Inferior parietal cortex (tissue), 1 donor: Measurements from ENCODE around the gene IRF6.
"Not testable (repeated sequence)": the region's sequence is repeated elsewhere in the genome, so short reads cannot be mapped to it uniquely, and the experiment has no call there.

Experiments
- DNase-seq: peaks from one replicate; pipeline ENCODE4 v3.0.0-alpha.2; 2016; ENCODE audit errors: extremely low spot score

The IRF6 gene

GRCh38 chr1:209823143-209824041 lies 17.4 kb upstream of the IRF6 start:
- peak; percentile 84 for DNase-seq

- no peak for DNase-seq
Measured at GRCh38 chr1:209822706-209823105, 16.8 kb upstream of the IRF6 start.

GRCh38 chr1:209820986-209821385 lies 15.0 kb upstream of the IRF6 start:
- no peak for DNase-seq

GRCh38 chr1:209819058-209819457 lies 13.1 kb upstream of the IRF6 start:
- DNase-seq: no peak

DNA sequence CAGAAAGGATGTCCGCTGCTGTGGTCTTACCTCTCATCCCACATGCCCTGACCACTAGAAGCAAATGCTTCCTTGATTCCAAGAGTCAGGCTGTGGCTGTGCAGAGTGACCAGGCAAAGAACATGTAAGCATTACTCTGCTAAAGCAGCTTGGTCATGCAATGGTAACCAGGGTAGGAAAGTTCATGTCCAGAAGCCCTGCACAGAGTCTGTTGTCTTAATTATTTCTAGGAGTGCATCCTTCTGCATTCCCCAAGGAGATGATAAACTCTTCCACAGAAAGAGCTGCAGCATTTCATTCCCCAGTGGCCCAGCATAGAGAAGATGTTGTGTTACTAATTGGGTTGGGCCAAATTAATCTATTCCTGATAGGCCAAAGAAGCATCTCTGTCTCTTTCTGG lies 11.7 kb upstream of the IRF6 start:
- no peak for DNase-seq

DNA sequence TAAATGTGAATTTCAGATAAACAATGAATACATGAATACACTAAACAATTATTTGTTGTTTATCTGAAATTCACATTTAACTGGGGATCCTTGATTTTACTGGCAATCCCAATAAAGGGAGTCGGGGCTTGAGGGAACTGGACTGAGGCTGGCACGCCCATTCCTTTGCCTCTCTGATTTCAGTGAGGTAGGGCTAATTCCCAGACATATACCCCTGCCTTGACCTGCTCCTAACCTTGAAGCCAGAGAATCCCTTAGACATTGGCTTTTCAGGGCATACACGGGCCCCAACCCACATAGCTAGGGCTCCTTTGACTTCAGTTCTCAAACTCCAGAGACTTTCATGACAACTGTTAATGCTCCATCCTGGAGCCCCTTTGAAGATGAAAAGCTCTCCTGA lies 11.0 kb upstream of the IRF6 start:
- DNase-seq: no peak

GRCh38 chr1:209815931-209816341 lies 10.0 kb upstream of the IRF6 start:
- no peak for DNase-seq

DNA sequence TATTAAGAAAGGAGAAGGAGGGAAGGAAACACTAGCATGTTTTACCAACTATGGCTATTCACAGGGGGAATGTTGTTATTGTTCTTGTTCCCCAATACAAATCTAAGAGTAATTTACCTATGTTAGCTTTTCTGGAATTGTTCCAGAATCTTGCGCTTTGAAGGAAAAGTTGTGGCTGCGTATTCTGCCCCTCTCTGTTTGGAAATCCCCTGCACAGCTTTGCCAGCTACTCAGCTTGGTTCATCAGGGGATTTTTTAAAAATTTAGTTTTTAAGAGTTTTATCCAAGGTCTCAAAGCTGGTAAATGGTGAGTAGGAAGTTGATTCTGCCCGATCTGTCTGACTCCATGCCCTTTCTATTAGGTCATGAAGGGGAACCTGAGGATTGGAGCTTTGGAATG lies 9.5 kb upstream of the IRF6 start:
- DNase-seq: no peak

DNA sequence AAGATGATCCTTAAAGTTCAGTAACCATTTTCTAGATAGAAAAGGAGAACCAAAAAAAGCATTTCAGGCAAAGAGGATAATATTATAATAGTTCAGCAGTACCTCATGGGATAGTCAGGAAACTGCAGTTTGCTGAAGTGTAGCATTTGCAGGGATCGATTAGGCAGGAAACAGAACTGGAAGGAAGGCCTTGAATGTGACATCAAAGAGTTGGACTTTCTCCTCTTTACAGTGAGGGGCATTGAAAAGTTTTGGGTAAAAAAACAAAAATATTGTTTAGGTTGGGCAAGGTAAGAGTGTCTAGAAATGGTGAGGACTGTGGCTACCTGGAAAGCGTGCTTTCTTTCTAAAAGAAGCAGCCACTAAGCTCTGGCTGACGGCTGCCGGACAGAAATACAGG lies 8.0 kb upstream of the IRF6 start:
- no peak for DNase-seq

DNA sequence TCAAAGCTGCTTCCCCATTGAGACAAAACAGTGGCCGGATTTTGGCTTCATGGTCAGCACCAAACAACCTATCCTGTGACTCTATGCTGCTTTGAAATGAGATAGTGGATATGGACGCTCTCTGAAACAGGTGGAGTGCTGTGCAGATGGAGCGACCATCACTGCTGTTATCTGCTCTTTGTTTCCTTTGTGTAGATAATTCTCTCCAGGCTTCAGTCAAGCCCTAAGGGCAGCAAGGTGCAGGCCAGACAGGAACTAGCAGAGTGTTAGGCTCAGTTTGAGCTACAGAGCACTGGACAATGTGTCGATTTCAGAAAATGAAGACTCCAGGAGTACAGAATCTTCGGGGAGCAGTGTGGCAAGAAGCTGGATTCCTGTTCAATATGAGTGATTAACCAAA lies 4.8 kb upstream of the IRF6 start:
- DNase-seq: no peak

- DNase-seq: no peak
Measured at GRCh38 chr1:209809611-209810010, 3.7 kb upstream of the IRF6 start.

- DNase-seq: peak; percentile 33
Measured at GRCh38 chr1:209808059-209808581, 2.2 kb upstream of the IRF6 start.

GRCh38 chr1:209807509-209807908 lies 1.6 kb upstream of the IRF6 start:
- no peak for DNase-seq

- DNase-seq: no peak
Measured at GRCh38 chr1:209805341-209805781, 581 bp downstream of the IRF6 start.

- no peak for DNase-seq
Measured at GRCh38 chr1:209803568-209803967, 2.4 kb downstream of the IRF6 start.

GRCh38 chr1:209802780-209803152 lies 3.2 kb downstream of the IRF6 start:
- no peak for DNase-seq

- DNase-seq: no peak
Measured at GRCh38 chr1:209802117-209802779, 3.7 kb downstream of the IRF6 start.

- no peak for DNase-seq
Measured at GRCh38 chr1:209800984-209801834, 4.7 kb downstream of the IRF6 start.

DNA sequence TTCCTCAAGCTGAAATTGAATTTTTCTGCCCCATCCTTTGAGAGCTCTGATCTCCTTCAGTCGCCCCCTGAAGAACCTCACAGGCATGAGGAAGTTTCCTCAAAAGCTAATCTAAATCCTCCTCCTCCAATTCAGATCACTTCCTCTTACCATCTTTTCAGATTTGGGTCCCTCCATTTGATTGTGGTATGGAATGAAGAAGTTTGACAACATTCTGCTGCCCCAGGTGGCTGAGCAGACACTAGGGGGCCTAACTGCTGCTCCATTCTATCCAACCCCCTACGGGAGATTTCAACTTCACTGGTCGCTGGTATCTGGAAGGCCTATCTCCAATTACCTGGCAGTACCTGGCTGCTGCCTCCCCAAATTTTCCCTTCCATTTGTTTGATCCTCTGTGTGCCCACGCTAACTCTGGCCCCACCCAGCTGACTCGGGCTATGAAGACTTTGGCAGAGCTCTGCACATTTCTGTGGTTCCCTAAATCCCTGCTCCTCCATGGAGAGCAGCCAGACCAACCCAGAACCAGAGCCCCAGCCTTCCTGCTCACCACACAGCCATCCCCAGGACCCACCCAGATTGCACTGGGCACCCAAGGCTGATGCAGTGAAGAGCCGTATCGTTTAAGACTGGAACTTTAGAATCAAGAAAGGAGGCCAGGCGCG lies 7.8 kb downstream of the IRF6 start:
- no peak for DNase-seq

DNA sequence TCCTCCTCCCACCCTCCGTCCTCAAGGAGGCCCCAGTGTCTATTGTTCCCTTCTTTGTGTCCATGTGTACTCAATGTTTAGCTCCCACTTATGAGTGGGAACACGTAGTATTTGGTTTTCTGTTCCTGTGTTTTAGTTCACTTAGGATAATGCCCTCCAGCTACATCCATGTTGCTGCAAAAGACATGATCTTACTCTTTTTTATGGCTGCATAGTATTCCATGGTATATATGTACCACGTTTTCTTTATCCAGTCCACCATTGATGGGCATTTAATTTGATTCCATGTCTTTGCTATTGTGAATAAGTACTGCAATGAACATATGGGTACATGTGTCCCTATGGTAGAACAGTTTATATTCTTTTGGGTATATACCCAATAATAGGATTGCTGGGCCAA lies 12.2 kb downstream of the IRF6 start:
- DNase-seq: not testable (repeated sequence)

- no peak for DNase-seq
Measured at GRCh38 chr1:209791920-209792319, 14.0 kb downstream of the IRF6 start.
